Activated naive CD8-positive, alpha-beta T cell (primary cell): ENCODE data around the gene IMMP2L.
A peak's percentile ranks its signal among the peaks of the same experiment; 100 is the strongest.
"Not testable (repeated sequence)": the region's sequence is repeated elsewhere in the genome, so short reads cannot be mapped to it uniquely, and the experiment has no call there.

Experiments used
- H3K27ac Mint-ChIP-seq: one replicate; pipeline ENCODE4 v1.8.0; 2021; ENCODE audit warnings: mixed read lengths
- H3K27me3 Mint-ChIP-seq: one replicate; pipeline ENCODE4 v1.8.0; 2021; ENCODE audit warnings: mixed read lengths
- H3K36me3 Mint-ChIP-seq: one replicate; pipeline ENCODE4 v1.8.0; 2021; ENCODE audit warnings: mixed read lengths
- H3K4me1 Mint-ChIP-seq: one replicate; pipeline ENCODE4 v1.8.0; 2021; ENCODE audit warnings: low read depth, mixed read lengths
- H3K4me3 Mint-ChIP-seq: one replicate; pipeline ENCODE4 v1.8.0; 2021; ENCODE audit warnings: mild to moderate bottlenecking, mixed read lengths
- H3K9me3 Mint-ChIP-seq: one replicate; pipeline ENCODE4 v1.8.0; 2021; ENCODE audit warnings: low read depth, mixed read lengths

IMMP2L gene

DNA sequence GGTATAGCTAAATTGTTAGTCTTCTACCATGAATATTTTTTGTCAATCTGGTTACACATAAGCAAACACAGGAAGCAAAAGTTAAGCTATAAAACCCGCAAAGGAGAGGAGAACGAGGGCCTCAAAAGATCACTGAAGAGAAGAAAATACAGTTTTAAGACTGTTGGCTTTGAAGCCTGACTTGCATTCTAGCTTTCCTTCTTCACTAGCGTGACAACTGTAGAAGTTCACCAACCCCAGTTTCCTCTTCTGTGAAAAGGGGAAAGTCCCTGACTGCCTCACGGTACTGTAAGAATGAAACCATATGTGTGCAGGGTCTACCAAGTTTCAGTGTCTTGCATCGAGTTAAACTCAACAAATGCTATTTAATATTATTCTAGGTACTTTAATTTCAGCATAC, 478.9 kb downstream of the IMMP2L start:
- no peaks in the 10 kb centered on the region for H3K27me3 Mint-ChIP-seq
- peaks cover 83% of the 10 kb centered on the region for H3K4me1 Mint-ChIP-seq
- peaks cover 5% of the 10 kb centered on the region for H3K36me3 Mint-ChIP-seq
- peak overlapping the region; percentile 96 for H3K27ac Mint-ChIP-seq
- peaks cover 4% of the 10 kb centered on the region for H3K9me3 Mint-ChIP-seq
- H3K4me3 Mint-ChIP-seq = peak overlapping the region; percentile 72

GRCh38 chr7:111082351-111082750, 479.9 kb downstream of the IMMP2L start:
- Mint-ChIP-seq H3K4me3 (peak overlapping the region; percentile 75), H3K27me3 (no peaks in the 10 kb centered on the region), H3K27ac (peak overlapping the region; percentile 96), H3K4me1 (peaks cover 78% of the 10 kb centered on the region), H3K9me3 (peaks cover 4% of the 10 kb centered on the region), H3K36me3 (peaks cover 5% of the 10 kb centered on the region)

DNA sequence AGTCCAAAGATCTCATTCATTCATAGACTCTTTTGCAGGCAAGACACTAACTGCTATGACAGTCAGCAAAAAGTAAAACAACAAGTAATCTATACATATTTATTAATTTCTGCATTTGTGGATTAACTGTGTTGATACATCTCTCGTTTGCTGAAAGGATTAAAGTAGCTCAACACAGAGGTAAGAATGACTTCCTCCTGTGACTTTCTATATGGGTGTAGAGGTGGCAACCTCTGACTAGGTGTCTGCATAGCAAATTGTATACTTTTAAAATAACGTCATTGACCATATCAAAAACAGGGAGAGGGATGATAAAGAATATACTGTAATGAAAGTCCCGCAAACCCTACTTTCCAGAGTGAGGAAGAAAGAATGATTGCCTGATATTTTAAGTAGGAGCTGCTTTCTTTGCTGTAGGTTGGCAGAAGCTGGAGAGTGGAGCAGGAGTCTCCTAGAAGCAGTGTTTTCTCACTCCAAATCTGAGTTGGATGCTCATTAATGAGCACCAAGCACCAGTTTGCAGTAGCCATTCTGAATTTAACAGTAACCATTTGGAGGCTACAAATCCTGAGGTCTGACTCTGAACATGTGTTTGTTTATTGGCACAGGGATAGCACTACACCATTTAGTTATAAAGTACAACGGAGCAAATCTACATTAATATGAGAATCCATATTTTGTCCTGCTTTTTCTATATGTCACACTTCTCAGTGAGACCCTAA, 480.6 kb downstream of the IMMP2L start:
- Mint-ChIP-seq H3K27me3 (no peaks in the 10 kb centered on the region), H3K36me3 (peaks cover 5% of the 10 kb centered on the region), H3K4me1 (peaks cover 80% of the 10 kb centered on the region), H3K27ac (peak overlapping the region; percentile 96), H3K4me3 (peak overlapping the region; percentile 75), H3K9me3 (peaks cover 4% of the 10 kb centered on the region)

- Mint-ChIP-seq H3K27ac (peak overlapping the region; percentile 96), H3K4me3 (peak overlapping the region; percentile 21), H3K9me3 (peaks cover 4% of the 10 kb centered on the region), H3K36me3 (peaks cover 9% of the 10 kb centered on the region), H3K27me3 (no peaks in the 10 kb centered on the region), H3K4me1 (peaks cover 81% of the 10 kb centered on the region)
Observed at GRCh38 chr7:111080495-111081105, 481.7 kb downstream of the IMMP2L start.

- Mint-ChIP-seq H3K27me3 (no peaks in the 10 kb centered on the region), H3K4me3 (no peak overlapping the region), H3K4me1 (peaks cover 76% of the 10 kb centered on the region), H3K9me3 (no peaks in the 10 kb centered on the region), H3K36me3 (peaks cover 11% of the 10 kb centered on the region), H3K27ac (peak overlapping the region; percentile 91)
Observed at GRCh38 chr7:111077001-111077400, 485.3 kb downstream of the IMMP2L start.

GRCh38 chr7:111076205-111076604, 486.1 kb downstream of the IMMP2L start:
- Mint-ChIP-seq H3K4me3 (peak overlapping the region; percentile 11), H3K36me3 (peaks cover 11% of the 10 kb centered on the region), H3K4me1 (peaks cover 76% of the 10 kb centered on the region)

GRCh38 chr7:111075498-111075897, 486.8 kb downstream of the IMMP2L start:
- peak overlapping the region; percentile 91 for H3K27ac Mint-ChIP-seq
- H3K9me3 Mint-ChIP-seq = no peaks in the 10 kb centered on the region
- peak overlapping the region; percentile 11 for H3K4me3 Mint-ChIP-seq
- no peaks in the 10 kb centered on the region for H3K27me3 Mint-ChIP-seq
- peaks cover 74% of the 10 kb centered on the region for H3K4me1 Mint-ChIP-seq
- H3K36me3 Mint-ChIP-seq = peaks cover 11% of the 10 kb centered on the region

More at GRCh38 chr7:111076205-111076604, 486.1 kb downstream of the IMMP2L start:
- peak overlapping the region; percentile 91 for H3K27ac Mint-ChIP-seq
- no peaks in the 10 kb centered on the region for H3K27me3 Mint-ChIP-seq
- no peaks in the 10 kb centered on the region for H3K9me3 Mint-ChIP-seq

- peaks cover 76% of the 10 kb centered on the region for H3K4me1 Mint-ChIP-seq
- no peaks in the 10 kb centered on the region for H3K9me3 Mint-ChIP-seq
- H3K36me3 Mint-ChIP-seq = peaks cover 11% of the 10 kb centered on the region
- H3K27ac Mint-ChIP-seq = peak overlapping the region; percentile 99
- no peaks in the 10 kb centered on the region for H3K27me3 Mint-ChIP-seq
- peak overlapping the region; percentile 63 for H3K4me3 Mint-ChIP-seq
Observed at GRCh38 chr7:111074748-111075146, 487.5 kb downstream of the IMMP2L start.

GRCh38 chr7:111074071-111074747, 488.1 kb downstream of the IMMP2L start:
- Mint-ChIP-seq H3K27me3 (no peaks in the 10 kb centered on the region), H3K9me3 (no peaks in the 10 kb centered on the region), H3K4me3 (peak overlapping the region; percentile 77), H3K27ac (peak overlapping the region; percentile 99), H3K4me1 (peaks cover 78% of the 10 kb centered on the region), H3K36me3 (peaks cover 11% of the 10 kb centered on the region)

DNA sequence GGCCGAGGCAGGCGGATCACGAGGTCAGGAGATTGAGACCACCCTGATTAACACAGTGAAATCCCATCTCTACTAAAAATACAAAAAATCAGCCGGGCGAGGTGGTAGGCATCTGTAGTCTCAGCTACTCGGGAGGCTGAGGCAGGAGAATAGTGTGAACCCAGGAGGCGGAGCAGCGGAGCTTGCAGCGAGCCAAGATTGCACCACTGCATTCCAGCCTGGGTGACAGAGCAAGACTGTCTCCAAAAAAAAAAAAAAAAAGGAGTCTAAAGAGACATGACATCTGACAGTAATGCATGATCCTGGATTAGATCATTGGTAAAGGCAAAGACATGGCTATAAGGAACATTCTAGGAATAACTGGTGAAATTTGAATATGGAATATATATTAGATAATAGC, 489.6 kb downstream of the IMMP2L start:
- H3K4me3 Mint-ChIP-seq, H3K9me3 Mint-ChIP-seq, H3K27me3 Mint-ChIP-seq: not testable (repeated sequence)
- Mint-ChIP-seq H3K36me3 (peaks cover 11% of the 10 kb centered on the region), H3K4me1 (peaks cover 84% of the 10 kb centered on the region), H3K27ac (peak overlapping the region; percentile 99)

- Mint-ChIP-seq H3K4me1 (peaks cover 80% of the 10 kb centered on the region), H3K27ac (peak overlapping the region; percentile 88), H3K36me3 (peaks cover 13% of the 10 kb centered on the region), H3K9me3 (no peaks in the 10 kb centered on the region), H3K4me3 (no peak overlapping the region), H3K27me3 (no peaks in the 10 kb centered on the region)
Observed at GRCh38 chr7:111071556-111071955, 490.7 kb downstream of the IMMP2L start.

- Mint-ChIP-seq H3K27me3 (no peaks in the 10 kb centered on the region), H3K36me3 (peaks cover 8% of the 10 kb centered on the region), H3K4me1 (peaks cover 54% of the 10 kb centered on the region), H3K27ac (no peak overlapping the region), H3K9me3 (peaks cover 11% of the 10 kb centered on the region), H3K4me3 (no peak overlapping the region)
Observed at GRCh38 chr7:111068618-111069017, 493.7 kb downstream of the IMMP2L start.

DNA sequence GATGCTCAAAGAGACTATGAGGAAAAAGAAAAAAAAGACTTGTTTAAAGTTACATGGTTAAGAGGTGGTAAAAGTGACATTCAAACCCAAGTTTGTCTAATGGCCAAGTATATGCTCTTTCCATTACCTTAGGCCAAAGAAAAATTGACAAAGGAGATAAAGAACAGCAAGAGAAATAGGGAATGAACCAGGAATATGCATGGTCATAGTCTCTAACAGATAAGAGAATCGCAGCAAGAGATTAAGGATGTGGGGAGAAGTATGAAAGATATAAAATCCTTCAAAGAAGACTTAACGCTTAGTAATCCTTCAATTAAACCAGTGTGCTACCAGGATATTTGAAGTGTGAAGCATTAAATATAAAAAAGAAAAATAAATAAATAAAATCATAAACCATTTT, 494.6 kb downstream of the IMMP2L start:
- peaks cover 44% of the 10 kb centered on the region for H3K4me1 Mint-ChIP-seq
- no peak overlapping the region for H3K27ac Mint-ChIP-seq
- no peak overlapping the region for H3K4me3 Mint-ChIP-seq
- peaks cover 14% of the 10 kb centered on the region for H3K9me3 Mint-ChIP-seq
- no peaks in the 10 kb centered on the region for H3K27me3 Mint-ChIP-seq
- H3K36me3 Mint-ChIP-seq = peaks cover 11% of the 10 kb centered on the region

- Mint-ChIP-seq H3K4me3 (no peak overlapping the region), H3K4me1 (peaks cover 41% of the 10 kb centered on the region), H3K9me3 (peaks cover 14% of the 10 kb centered on the region), H3K27ac (no peak overlapping the region), H3K27me3 (no peaks in the 10 kb centered on the region), H3K36me3 (peaks cover 11% of the 10 kb centered on the region)
Observed at GRCh38 chr7:111067251-111067650, 495.0 kb downstream of the IMMP2L start.

DNA sequence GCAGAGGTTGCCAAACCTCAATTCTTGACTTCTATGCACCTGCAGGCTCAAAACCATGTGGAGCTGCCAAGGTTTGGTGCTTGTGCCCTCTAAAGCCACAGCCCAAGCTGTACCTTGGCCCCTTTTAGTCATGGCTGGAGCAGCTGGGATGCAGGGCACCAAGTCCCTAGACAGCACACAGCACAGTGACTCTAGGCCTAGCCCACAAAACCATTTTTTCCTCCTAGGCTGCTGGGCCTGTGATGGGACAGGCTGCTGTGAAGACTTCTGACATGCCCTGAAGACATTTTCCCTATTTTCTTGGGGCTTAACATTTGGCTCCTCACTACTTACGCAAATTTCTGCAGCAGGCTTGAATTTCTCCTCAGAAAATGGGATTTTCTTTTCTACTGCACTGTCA, 499.1 kb downstream of the IMMP2L start:
- Mint-ChIP-seq H3K4me3 (no peak overlapping the region), H3K4me1 (peaks cover 13% of the 10 kb centered on the region), H3K9me3 (peaks cover 21% of the 10 kb centered on the region), H3K27ac (no peak overlapping the region), H3K36me3 (peaks cover 19% of the 10 kb centered on the region), H3K27me3 (no peaks in the 10 kb centered on the region)
